HUDEP-2 (cell line): ENCODE measurements around the gene EVI5L.

ENCODE experiments used
- DNase-seq, 76 experiments: peaks; one replicate each; lab custom pipeline; 2025; ENCODE audit not compliant: unreplicated experiment in 76 of 76; lab: John Stamatoyannopoulos, UW

The EVI5L gene

GRCh38 chr19:7871437-7872305 lies 41.7 kb downstream of the EVI5L start:
- peak; percentile 82 to 100 (median 99) for DNase-seq

- DNase-seq: no peak
Measured at GRCh38 chr19:7872306-7873204, 42.5 kb downstream of the EVI5L start.

- no peak for DNase-seq
Measured at GRCh38 chr19:7873304-7874075, 43.5 kb downstream of the EVI5L start.

- no peak for DNase-seq
Measured at GRCh38 chr19:7874076-7874896, 44.3 kb downstream of the EVI5L start, which contains the start of gene PRR36. PRR36 (minus strand) TSS chr19:7874390; CDS start chr19:7873689, 701 bp downstream.

- DNase-seq: no peak
Measured at GRCh38 chr19:7874897-7875273, 44.9 kb downstream of the EVI5L start.

GRCh38 chr19:7877249-7877836 lies 47.3 kb downstream of the EVI5L start:
- DNase-seq: no peak

- DNase-seq: peak in 3 of 76 experiments; percentile 17 to 29 (median 19)
Measured at GRCh38 chr19:7879111-7879807, 49.2 kb downstream of the EVI5L start.

- DNase-seq: no peak
Measured at GRCh38 chr19:7879836-7880235, 49.8 kb downstream of the EVI5L start.

GRCh38 chr19:7881910-7882309 lies 51.9 kb downstream of the EVI5L start:
- no peak for DNase-seq

- DNase-seq: no peak
Measured at GRCh38 chr19:7883105-7883504, 53.1 kb downstream of the EVI5L start.

GRCh38 chr19:7883796-7884570 lies 54.0 kb downstream of the EVI5L start:
- DNase-seq: no peak

- no peak for DNase-seq
Measured at GRCh38 chr19:7885818-7886217, 55.8 kb downstream of the EVI5L start.

- DNase-seq: no peak
Measured at GRCh38 chr19:7887408-7888144, 57.6 kb downstream of the EVI5L start.

- DNase-seq: peak in 37 of 76 experiments; percentile 25 to 72 (median 50)
Measured at GRCh38 chr19:7888145-7888825, 58.3 kb downstream of the EVI5L start, which contains the start of gene LRRC8E. LRRC8E (plus strand) TSS chr19:7888510; CDS start chr19:7895604, 7,094 bp downstream.

GRCh38 chr19:7888826-7889217 lies 58.8 kb downstream of the EVI5L start:
- DNase-seq: no peak

- peak in 6 of 76 experiments; percentile 23 to 41 (median 26) for DNase-seq
Measured at GRCh38 chr19:7893362-7894101, 63.5 kb downstream of the EVI5L start.
